HG02763 (cell line): ENCODE measurements around the gene HDLBP.

ENCODE experiments used
- ATAC-seq: cut with Tn5 transposase; IDR thresholded peaks from one replicate; pipeline ENCODE4 v1.9.1; 2021; ENCODE audit warnings: mild to moderate bottlenecking, moderate library complexity; ENCODE audit not compliant: unreplicated experiment

Gene HDLBP

DNA sequence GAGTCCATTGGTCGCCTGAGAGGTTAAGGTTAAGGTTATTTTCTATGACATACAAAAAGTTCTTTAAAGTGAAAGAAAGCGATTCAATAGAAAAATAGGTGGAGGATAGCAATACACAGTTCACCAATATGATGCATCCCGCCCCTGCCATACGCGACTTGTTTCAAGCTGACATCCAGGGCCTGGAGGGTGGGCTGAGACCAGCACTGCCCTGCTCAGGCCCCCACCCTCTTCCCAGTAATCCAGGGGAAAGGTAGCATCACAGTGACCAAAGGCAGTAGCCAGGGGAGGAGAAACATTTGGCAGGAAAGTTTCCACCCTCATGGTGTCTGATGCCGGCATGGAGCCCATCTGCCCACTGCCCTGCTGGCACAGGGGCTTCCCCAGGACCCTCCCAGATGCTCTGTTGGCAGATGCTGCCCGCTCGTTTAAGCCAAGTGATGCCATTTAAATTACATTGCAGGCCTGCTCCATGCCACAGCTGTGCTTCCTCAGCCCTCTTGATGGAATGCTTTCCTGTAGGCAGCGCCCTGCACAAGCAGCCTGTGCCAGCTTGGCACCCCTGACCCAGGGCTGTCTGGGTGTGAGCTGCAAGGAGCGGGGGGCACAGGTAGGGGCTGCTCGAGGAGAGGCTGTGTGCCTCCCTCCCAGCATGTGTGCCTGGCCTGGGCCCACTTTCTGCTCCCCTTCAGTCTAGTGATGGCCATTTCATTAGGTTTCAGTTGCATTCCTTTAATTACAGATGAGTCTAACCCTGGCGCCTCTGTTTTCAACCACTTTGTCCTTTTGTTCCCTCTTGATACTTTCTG is 137.7 kb downstream of the HDLBP start:
- ATAC-seq: no peak
